ENCODE measurements around the gene TMEM50B. TPM values are rescaled to one million over a fixed set of nuclear protein-coding genes. Genes with fewer than 3 reads are reported as not detected.

Gene TMEM50B
- total RNA-seq, 1 experiment from 2014 or later: 57.5 TPM

DNA sequence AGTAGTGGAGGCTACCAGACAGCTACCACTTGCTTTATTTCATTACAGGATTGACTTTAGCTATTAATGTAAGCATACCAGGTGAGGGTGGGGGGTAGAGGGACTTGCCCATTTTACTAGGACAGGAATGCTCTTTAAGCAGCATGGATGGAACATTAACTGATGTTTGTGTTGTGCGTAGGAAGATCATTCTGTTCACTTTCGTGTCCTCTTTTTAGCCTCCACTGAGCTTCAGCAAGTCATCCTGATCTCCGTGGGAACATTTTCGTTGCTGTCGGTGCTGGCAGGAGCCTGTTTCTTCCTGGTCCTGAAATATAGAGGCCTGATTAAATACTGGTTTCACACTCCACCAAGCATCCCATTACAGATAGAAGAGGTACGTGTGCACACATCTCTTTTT is 47.3 kb downstream of the TMEM50B start:
- Histone ChIP-seq H3K9ac (ENCODE audit: low read length) (no peak overlapping the region), H3K27me3 (ENCODE audit: low read length) (no peaks in the 10 kb centered on the region), H3K9me2 (replicated peaks; ENCODE audit: insufficient read depth, low read length) (no peaks in the 10 kb centered on the region), H3K27ac (ENCODE audit: low read length) (no peak overlapping the region), H3K79me2 (ENCODE audit: low read length) (0 out of 2 replicates have a peak, but pooled peaks cover 3% of the 10 kb centered on the region), H4K20me1 (ENCODE audit: insufficient read depth, low read depth, low read length) (no peaks in the 10 kb centered on the region), H3K9me3 (ENCODE audit: low read length) (no peaks in the 10 kb centered on the region), H2AFZ (ENCODE audit: low read length) (no peak overlapping the region), H3K4me3 (ENCODE audit: low read length) (no peak overlapping the region), H3K36me3 (ENCODE audit: insufficient read depth, low read length) (peaks cover 54% of the 10 kb centered on the region), H3K4me2 (ENCODE audit: low read depth, low read length, poor library complexity, severe bottlenecking) (no peak overlapping the region), H3K4me1 (ENCODE audit: low read length) (peaks cover 15% of the 10 kb centered on the region)
- no peak for DNase-seq

DNA sequence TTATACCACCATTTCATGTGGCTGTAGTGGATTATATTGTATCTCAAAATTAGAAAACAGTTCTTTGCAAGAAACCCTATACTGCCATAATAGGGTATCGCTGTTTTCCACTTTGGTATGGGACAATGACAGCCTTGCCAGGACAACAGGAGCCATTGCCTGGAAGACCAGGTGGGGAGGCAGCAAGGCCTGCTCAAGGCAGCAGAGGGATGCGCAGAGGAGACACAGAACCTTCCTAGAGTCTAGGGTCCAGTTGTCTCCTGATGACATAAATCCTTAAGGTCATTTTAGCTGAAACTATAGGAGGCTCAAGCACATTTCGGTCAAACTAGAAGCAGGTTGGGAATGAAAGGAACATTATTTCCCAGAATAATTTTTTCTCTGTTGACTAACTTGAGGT is 48.9 kb downstream of the TMEM50B start:
- Histone ChIP-seq H3K4me1 (ENCODE audit: low read length) (peaks cover 7% of the 10 kb centered on the region), H3K9me2 (replicated peaks; ENCODE audit: insufficient read depth, low read length) (no peaks in the 10 kb centered on the region), H3K27ac (ENCODE audit: low read length) (no peak overlapping the region), H3K79me2 (ENCODE audit: low read length) (no peaks in the 10 kb centered on the region), H3K9ac (ENCODE audit: low read length) (no peak overlapping the region), H3K27me3 (ENCODE audit: low read length) (no peaks in the 10 kb centered on the region), H3K4me3 (ENCODE audit: low read length) (no peak overlapping the region), H4K20me1 (ENCODE audit: insufficient read depth, low read depth, low read length) (no peaks in the 10 kb centered on the region), H3K36me3 (ENCODE audit: insufficient read depth, low read length) (peaks cover 49% of the 10 kb centered on the region), H3K9me3 (ENCODE audit: low read length) (no peaks in the 10 kb centered on the region), H2AFZ (ENCODE audit: low read length) (no peak overlapping the region), H3K4me2 (ENCODE audit: low read depth, low read length, poor library complexity, severe bottlenecking) (no peak overlapping the region)
- no peak for DNase-seq

DNA sequence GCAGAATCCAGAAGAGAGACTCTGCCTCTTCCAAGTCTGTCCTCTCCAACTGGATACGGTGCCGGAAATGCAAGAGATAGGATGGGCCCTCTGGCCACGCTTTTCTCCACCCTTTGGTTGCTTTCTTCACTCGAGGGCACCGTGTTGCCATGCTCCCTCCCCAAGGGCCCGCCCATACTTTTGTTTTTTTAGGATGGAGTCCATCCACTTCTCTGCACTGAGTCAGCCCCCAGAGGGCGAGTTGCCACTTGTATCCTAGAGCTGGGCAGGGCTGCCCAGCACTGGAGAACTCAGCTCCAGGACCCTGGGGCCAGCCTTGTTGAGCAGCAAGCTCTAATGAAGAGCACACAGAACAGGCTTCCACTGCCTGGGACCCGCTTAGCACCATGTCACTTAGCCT is 51.1 kb downstream of the TMEM50B start:
- no peaks in the 10 kb centered on the region for H3K9me2 ChIP-seq (replicated peaks; ENCODE audit: insufficient read depth, low read length)
- no peaks in the 10 kb centered on the region for H4K20me1 ChIP-seq (ENCODE audit: insufficient read depth, low read depth, low read length)
- no peak overlapping the region for H3K27ac ChIP-seq (ENCODE audit: low read length)
- no peak overlapping the region for H2AFZ ChIP-seq (ENCODE audit: low read length)
- no peak overlapping the region for H3K9ac ChIP-seq (ENCODE audit: low read length)
- no peaks in the 10 kb centered on the region for H3K79me2 ChIP-seq (ENCODE audit: low read length)
- H3K36me3 ChIP-seq (ENCODE audit: insufficient read depth, low read length): peaks cover 42% of the 10 kb centered on the region
- no peak overlapping the region for H3K4me2 ChIP-seq (ENCODE audit: low read depth, low read length, poor library complexity, severe bottlenecking)
- no peaks in the 10 kb centered on the region for H3K27me3 ChIP-seq (ENCODE audit: low read length)
- DNase-seq: no peak
- no peaks in the 10 kb centered on the region; the same call in 1 of the 2 replicates for H3K4me1 ChIP-seq (ENCODE audit: low read length)
- no peaks in the 10 kb centered on the region for H3K9me3 ChIP-seq (ENCODE audit: low read length)
- H3K4me3 ChIP-seq (ENCODE audit: low read length): no peak overlapping the region

DNA sequence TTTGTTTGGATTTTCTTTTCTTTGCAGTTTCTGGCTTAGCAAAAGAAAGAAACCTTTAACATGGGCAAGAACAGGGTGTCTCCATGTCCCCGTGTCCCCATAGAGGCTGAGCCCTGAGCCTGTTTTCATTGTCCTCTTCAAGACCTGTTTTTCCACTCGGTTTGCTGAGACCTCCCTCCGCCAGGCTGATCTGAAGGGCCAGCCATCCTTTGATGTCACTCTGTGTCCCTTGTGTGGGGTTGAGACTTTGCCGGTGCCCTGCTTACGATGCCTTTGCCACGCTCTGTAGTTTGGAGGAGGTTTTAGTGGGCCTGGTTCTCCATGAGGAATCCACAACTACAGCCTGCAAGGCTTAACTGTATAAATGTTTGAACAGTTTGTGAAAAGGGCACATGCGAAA is 52.7 kb downstream of the TMEM50B start:
- H3K4me3 ChIP-seq (ENCODE audit: low read length): no peak overlapping the region
- H3K9ac ChIP-seq (ENCODE audit: low read length): no peak overlapping the region
- H3K9me3 ChIP-seq (ENCODE audit: low read length): no peaks in the 10 kb centered on the region
- H3K9me2 ChIP-seq (replicated peaks; ENCODE audit: insufficient read depth, low read length): no peaks in the 10 kb centered on the region
- H3K36me3 ChIP-seq (ENCODE audit: insufficient read depth, low read length): peaks cover 31% of the 10 kb centered on the region
- peaks cover under 1% of the 10 kb centered on the region; the same call in 1 of the 2 replicates for H3K79me2 ChIP-seq (ENCODE audit: low read length)
- no peaks in the 10 kb centered on the region for H3K27me3 ChIP-seq (ENCODE audit: low read length)
- no peak overlapping the region for H2AFZ ChIP-seq (ENCODE audit: low read length)
- no peak overlapping the region for H3K4me2 ChIP-seq (ENCODE audit: low read depth, low read length, poor library complexity, severe bottlenecking)
- H4K20me1 ChIP-seq (ENCODE audit: insufficient read depth, low read depth, low read length): no peaks in the 10 kb centered on the region
- H3K4me1 ChIP-seq (ENCODE audit: low read length): no peaks in the 10 kb centered on the region
- DNase-seq: no peak
- no peak overlapping the region for H3K27ac ChIP-seq (ENCODE audit: low read length)

DNA sequence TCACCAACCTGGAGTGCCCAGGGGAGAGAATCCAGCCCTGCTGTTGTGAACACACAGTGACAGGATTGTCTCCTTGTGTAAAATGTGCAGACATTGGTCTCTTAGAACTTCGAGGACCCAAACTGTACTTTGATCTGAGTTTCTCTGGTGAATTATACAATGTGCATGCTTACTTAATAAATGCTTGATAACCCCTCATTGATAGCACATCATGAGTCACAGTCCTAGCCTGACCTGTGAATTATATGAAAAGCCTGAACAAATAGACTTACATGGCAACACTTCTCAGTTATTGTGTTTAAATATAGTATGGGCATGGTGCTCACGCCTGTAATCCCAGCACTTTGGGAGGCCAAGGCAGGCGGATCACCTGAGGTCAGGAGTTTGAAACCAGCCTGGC is 53.9 kb downstream of the TMEM50B start:
- no peak for DNase-seq
- no peak overlapping the region for H3K4me3 ChIP-seq (ENCODE audit: low read length)
- no peaks in the 10 kb centered on the region for H3K9me3 ChIP-seq (ENCODE audit: low read length)
- H3K27ac ChIP-seq (ENCODE audit: low read length): no peak overlapping the region
- no peaks in the 10 kb centered on the region for H3K4me1 ChIP-seq (ENCODE audit: low read length)
- no peak overlapping the region for H3K9ac ChIP-seq (ENCODE audit: low read length)
- peaks cover 8% of the 10 kb centered on the region for H3K79me2 ChIP-seq (ENCODE audit: low read length)
- no peaks in the 10 kb centered on the region for H3K9me2 ChIP-seq (replicated peaks; ENCODE audit: insufficient read depth, low read length)
- no peak overlapping the region for H2AFZ ChIP-seq (ENCODE audit: low read length)
- no peak overlapping the region for H3K4me2 ChIP-seq (ENCODE audit: low read depth, low read length, poor library complexity, severe bottlenecking)
- no peaks in the 10 kb centered on the region for H4K20me1 ChIP-seq (ENCODE audit: insufficient read depth, low read depth, low read length)
- peaks cover 33% of the 10 kb centered on the region for H3K36me3 ChIP-seq (ENCODE audit: insufficient read depth, low read length)
- no peaks in the 10 kb centered on the region for H3K27me3 ChIP-seq (ENCODE audit: low read length)

DNA sequence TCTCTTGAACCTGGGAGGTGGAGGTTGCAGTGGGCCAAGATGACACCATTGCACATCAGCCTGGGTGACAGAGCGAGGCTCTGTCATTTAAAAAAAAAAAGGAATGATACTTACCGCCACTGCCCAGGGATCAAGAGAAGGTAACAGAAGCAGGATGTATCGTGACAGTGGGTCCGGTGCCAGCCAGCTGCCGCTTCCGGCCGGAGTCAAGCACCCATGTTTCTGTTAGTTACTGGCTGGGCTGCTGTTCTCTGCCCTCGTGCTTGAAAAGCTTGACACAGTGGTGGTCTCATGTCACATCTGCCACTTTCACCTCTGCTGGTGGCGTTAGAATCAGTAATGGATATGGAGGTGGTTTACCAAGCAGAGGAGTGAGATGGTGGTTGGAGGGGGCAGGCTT is 55.6 kb downstream of the TMEM50B start:
- H3K79me2 ChIP-seq (ENCODE audit: low read length): peaks cover 19% of the 10 kb centered on the region

DNA sequence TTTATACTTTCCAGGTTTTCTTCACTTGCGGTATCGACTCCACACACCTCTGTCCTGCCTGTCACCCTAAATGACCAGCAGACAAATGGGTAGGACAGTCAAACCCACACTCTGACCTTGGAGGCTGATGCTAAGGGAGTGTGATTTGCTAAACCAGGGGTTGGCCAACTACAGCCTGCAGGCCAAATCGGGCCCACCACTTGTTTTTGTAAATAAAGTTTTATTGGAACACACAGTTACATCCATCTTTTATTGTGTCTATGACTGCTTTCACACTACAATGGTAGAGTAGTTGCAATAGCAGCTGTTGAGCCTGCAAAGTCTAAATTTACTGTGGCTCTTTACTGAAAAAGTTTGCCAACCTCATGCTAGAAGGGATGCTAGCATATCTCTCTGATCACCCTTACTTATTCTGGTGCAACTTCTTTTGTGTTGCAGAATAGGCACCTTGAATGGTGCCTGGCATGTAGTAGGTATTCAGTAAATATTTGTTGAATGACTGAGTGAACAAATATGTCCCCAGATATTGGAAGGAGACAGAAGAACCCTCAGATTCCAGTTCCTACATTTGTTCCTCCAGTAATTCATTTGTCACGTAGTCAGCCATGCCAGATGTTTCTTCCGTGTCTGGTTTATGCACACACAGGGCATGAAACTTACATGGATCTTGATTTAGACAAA is 57.9 kb downstream of the TMEM50B start:
- H3K36me3 ChIP-seq (ENCODE audit: insufficient read depth, low read length): peaks cover 31% of the 10 kb centered on the region
- H3K27ac ChIP-seq (ENCODE audit: low read length): no peak overlapping the region
- no peaks in the 10 kb centered on the region for H4K20me1 ChIP-seq (ENCODE audit: insufficient read depth, low read depth, low read length)
- H3K9ac ChIP-seq (ENCODE audit: low read length): no peak overlapping the region
- H3K4me1 ChIP-seq (ENCODE audit: low read length): no peaks in the 10 kb centered on the region
- no peaks in the 10 kb centered on the region for H3K9me3 ChIP-seq (ENCODE audit: low read length)
- H3K27me3 ChIP-seq (ENCODE audit: low read length): no peaks in the 10 kb centered on the region
- no peak overlapping the region for H2AFZ ChIP-seq (ENCODE audit: low read length)
- no peak overlapping the region for H3K4me3 ChIP-seq (ENCODE audit: low read length)
- no peak for DNase-seq
- H3K79me2 ChIP-seq (ENCODE audit: low read length): peaks cover 38% of the 10 kb centered on the region
- no peaks in the 10 kb centered on the region for H3K9me2 ChIP-seq (replicated peaks; ENCODE audit: insufficient read depth, low read length)
- no peak overlapping the region for H3K4me2 ChIP-seq (ENCODE audit: low read depth, low read length, poor library complexity, severe bottlenecking)

More for the DNA sequence above, 55.6 kb downstream of the TMEM50B start:
- H3K4me3 ChIP-seq (ENCODE audit: low read length): no peak overlapping the region
- H3K9me2 ChIP-seq (replicated peaks; ENCODE audit: insufficient read depth, low read length): no peaks in the 10 kb centered on the region
- H3K27me3 ChIP-seq (ENCODE audit: low read length): no peaks in the 10 kb centered on the region
- DNase-seq: no peak
- H3K36me3 ChIP-seq (ENCODE audit: insufficient read depth, low read length): peaks cover 32% of the 10 kb centered on the region
- H2AFZ ChIP-seq (ENCODE audit: low read length): no peak overlapping the region
- H3K4me1 ChIP-seq (ENCODE audit: low read length): no peaks in the 10 kb centered on the region
- no peak overlapping the region for H3K27ac ChIP-seq (ENCODE audit: low read length)
- no peaks in the 10 kb centered on the region for H3K9me3 ChIP-seq (ENCODE audit: low read length)
- H3K4me2 ChIP-seq (ENCODE audit: low read depth, low read length, poor library complexity, severe bottlenecking): no peak overlapping the region
- no peaks in the 10 kb centered on the region for H4K20me1 ChIP-seq (ENCODE audit: insufficient read depth, low read depth, low read length)
- H3K9ac ChIP-seq (ENCODE audit: low read length): no peak overlapping the region

DNA sequence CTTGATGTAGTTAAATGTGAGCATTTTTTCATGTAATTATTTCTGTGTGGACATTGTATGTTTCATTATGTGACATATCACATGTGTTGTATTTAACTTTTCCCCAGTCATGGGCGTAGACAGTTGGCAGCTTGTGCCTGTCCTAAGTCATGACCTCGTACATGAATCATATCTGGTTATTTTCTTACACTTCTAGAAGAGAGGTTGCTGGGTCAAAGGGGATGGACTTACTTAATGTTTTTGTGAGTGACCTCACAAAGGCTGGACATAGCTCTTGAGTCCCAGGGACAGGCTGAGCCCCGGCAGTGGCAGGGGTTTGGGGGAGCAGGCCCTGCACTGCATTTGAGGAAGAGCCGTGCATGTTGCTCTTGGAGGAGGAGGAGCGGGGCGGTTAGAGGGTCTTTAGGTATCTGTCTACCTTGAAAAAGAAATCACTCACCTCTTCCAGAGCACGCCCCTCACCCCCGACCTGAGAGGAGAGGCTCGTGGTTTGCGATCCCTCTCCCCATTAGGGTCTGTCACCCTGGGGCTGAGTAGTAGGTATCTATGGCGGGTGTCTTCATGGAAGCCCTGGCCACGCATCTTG is 60.1 kb downstream of the TMEM50B start:
- no peak overlapping the region for H2AFZ ChIP-seq (ENCODE audit: low read length)
- peaks cover 56% of the 10 kb centered on the region for H3K79me2 ChIP-seq (ENCODE audit: low read length)
- H3K9ac ChIP-seq (ENCODE audit: low read length): no peak overlapping the region
- no peaks in the 10 kb centered on the region for H4K20me1 ChIP-seq (ENCODE audit: insufficient read depth, low read depth, low read length)
- H3K4me1 ChIP-seq (ENCODE audit: low read length): no peaks in the 10 kb centered on the region
- H3K4me3 ChIP-seq (ENCODE audit: low read length): no peak overlapping the region
- no peaks in the 10 kb centered on the region for H3K27me3 ChIP-seq (ENCODE audit: low read length)
- H3K4me2 ChIP-seq (ENCODE audit: low read depth, low read length, poor library complexity, severe bottlenecking): no peak overlapping the region
- H3K27ac ChIP-seq (ENCODE audit: low read length): no peak overlapping the region
- H3K9me3 ChIP-seq (ENCODE audit: low read length): no peaks in the 10 kb centered on the region
- H3K36me3 ChIP-seq (ENCODE audit: insufficient read depth, low read length): peaks cover 34% of the 10 kb centered on the region
- no peaks in the 10 kb centered on the region for H3K9me2 ChIP-seq (replicated peaks; ENCODE audit: insufficient read depth, low read length)
- no peak for DNase-seq

All from Karpas-422 (cell line).